Gastrocnemius medialis (tissue), 4 donors: ENCODE data around the gene SETX. TPM values are rescaled to one million over a fixed set of nuclear protein-coding genes. Genes with fewer than 3 reads are reported as not detected.

Experiments used
- ATAC-seq, 2 donors: fragments of 150-250 bp; one replicate each; pipeline ENCODE4 v1.9.1; 2016
- DNase-seq, 2 donors: peaks; one replicate each; pipeline ENCODE4 v3.0.0-alpha.2; 2019
- H3K27ac ChIP-seq, 4 donors: fragments of 200-600 bp; sonication (generic); 1 replicate in 1 of 4; 2 replicates in 3 of 4; pipeline ENCODE4 v1.5.1; 2016 to 2018; ENCODE audit warnings: mild to moderate bottlenecking in 2 of 4, moderate library complexity in 1 of 4
- H3K27me3 ChIP-seq, 3 donors: fragments of 200-600 bp; sonication (generic) in 2 of 3; 1 replicate in 1 of 3; 2 replicates in 2 of 3; pipeline versions ENCODE4 v1.5.1 to v1.6.0; 2016 to 2019; ENCODE audit warnings: mild to moderate bottlenecking in 1 of 3, moderate library complexity in 1 of 3
- H3K36me3 ChIP-seq, 2 donors: fragments of 200-600 bp; sonication (generic) in 1 of 2; one replicate each; pipeline ENCODE4 v1.5.1; 2017 to 2018
- H3K4me1 ChIP-seq, 2 donors: fragments of 200-600 bp; sonication (generic) in 1 of 2; one replicate each; pipeline ENCODE4 v1.5.1; 2016 to 2017; ENCODE audit warnings: mild to moderate bottlenecking in 2 of 2
- H3K4me3 ChIP-seq, 4 donors: fragments of 200-600 bp; sonication (generic) in 3 of 4; 1 replicate in 1 of 4; 2 replicates in 3 of 4; pipeline ENCODE4 v1.5.1; 2016 to 2019; ENCODE audit warnings: mild to moderate bottlenecking in 2 of 4
- H3K9me3 ChIP-seq, 3 donors: fragments of 200-600 bp; sonication (generic) in 2 of 3; 1 replicate in 1 of 3; 2 replicates in 2 of 3; pipeline ENCODE4 v1.5.1; 2016 to 2019
- POLR2A ChIP-seq, 2 donors: fragments of 450-650 bp; IDR thresholded peaks; one replicate each; pipeline ENCODE4 v1.6.1; 2017; ENCODE audit warnings: antibody characterized with exemption in 2 of 2, mild to moderate bottlenecking in 2 of 2, moderate library complexity in 2 of 2
- in situ Hi-C, 4 donors: fragments of 200-750 bp; cut with MboI; loops; one replicate each; pipeline versions ENCODE4 v1.15.0 to v1.8.0; 2017; ENCODE audit warnings: low sequenced_read_pairs in 4 of 4
- intact Hi-C: fragments of 100-400 bp; cut with DNase I; formaldehyde crosslinking; loops from one replicate; pipeline ENCODE4 v1.15.1; 2023; ENCODE audit warnings: low total_unique reads
- total RNA-seq, 4 donors: library from RNA; depleted of rRNA; stranded (reverse); fragments of >200 nt; gene quantifications; one replicate each; pipeline versions ENCODE4 v1.1.0 to v1.2.3, GENCODE V29; 2016
- TF ChIP-seq, protein P1 (sequence below), 5 experiments: fragments of 450-650 bp in 3 of 5; fragments of 200-600 bp in 2 of 5; sonication (generic) in 2 of 5; IDR thresholded peaks in 4 of 5; conservative IDR thresholded peaks in 1 of 5; 1 replicate in 4 of 5; 2 replicates in 1 of 5; pipeline ENCODE4 v1.5.1; 2016 to 2019; ENCODE audit warnings: antibody characterized with exemption in 5 of 5, mild to moderate bottlenecking in 3 of 5, moderate library complexity in 3 of 5

The SETX gene
- total RNA-seq, 4 donors from 2014 or later, result 22.3 to 39.3 (median 24.8) TPM

DNA sequence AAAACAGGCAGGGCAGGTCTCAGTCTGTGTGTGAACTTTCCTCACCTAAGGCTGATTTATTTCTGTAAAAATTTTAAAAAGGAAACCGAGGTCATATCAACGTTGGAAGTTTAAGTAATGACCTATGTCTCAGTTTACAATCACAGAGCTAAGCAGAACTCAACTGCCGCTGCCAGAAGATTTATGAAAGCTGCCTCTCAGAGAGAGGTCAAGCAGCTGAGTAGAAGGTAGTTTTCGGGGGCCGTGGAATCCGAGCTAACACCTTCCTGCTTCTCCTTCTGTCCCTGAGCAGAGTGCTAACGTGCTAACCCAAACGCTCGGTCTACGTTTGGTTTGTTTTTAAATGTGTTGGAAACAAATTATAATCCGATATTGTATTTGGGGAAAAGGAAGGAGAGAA is 40.8 kb upstream of the SETX start:
- no peak for TF ChIP-seq POLR2A (IDR thresholded peaks at IDR 0.05)
- TF ChIP-seq, protein P1, sequence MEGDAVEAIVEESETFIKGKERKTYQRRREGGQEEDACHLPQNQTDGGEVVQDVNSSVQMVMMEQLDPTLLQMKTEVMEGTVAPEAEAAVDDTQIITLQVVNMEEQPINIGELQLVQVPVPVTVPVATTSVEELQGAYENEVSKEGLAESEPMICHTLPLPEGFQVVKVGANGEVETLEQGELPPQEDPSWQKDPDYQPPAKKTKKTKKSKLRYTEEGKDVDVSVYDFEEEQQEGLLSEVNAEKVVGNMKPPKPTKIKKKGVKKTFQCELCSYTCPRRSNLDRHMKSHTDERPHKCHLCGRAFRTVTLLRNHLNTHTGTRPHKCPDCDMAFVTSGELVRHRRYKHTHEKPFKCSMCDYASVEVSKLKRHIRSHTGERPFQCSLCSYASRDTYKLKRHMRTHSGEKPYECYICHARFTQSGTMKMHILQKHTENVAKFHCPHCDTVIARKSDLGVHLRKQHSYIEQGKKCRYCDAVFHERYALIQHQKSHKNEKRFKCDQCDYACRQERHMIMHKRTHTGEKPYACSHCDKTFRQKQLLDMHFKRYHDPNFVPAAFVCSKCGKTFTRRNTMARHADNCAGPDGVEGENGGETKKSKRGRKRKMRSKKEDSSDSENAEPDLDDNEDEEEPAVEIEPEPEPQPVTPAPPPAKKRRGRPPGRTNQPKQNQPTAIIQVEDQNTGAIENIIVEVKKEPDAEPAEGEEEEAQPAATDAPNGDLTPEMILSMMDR (IDR thresholded peaks at IDR 0.05 in 4 of 5, conservative IDR thresholded peaks at IDR 0.05 in 1 of 5), result no peak
- Histone ChIP-seq H3K9me3 (no peaks in the 10 kb centered on the region), H3K27me3 (no peaks in the 10 kb centered on the region), H3K4me1 (no peaks in the 10 kb centered on the region), H3K36me3 (peaks cover 10 to 87% of the 10 kb centered on the region in 2 donors), H3K27ac (no peak overlapping the region), H3K4me3 (no peak overlapping the region)
- intact Hi-C loops, result no loop called here
- in situ Hi-C loops, result no loop called here
- DNase-seq, result no peak
- no peak for ATAC-seq

DNA sequence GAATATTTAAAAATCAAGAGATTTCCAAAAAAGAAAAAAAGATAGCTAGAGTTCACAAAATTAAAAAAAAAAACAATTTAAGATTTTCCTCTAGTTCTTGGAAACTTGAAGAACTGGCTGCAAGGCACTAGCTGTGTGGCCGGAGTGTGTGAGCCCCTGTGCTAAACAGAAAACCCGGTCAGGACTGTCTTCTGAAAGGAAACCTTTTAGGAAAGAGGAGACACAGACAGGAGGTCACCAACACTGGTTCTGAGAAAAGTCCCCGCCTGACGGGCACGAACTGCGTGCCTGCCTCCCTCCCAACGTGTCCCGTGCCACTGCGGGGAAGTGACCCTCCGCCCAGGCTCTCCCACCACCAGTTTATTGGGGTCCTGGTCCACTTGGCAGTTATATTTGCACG is 36.7 kb upstream of the SETX start:
- ATAC-seq (no peak), DNase-seq (no peak)
- intact Hi-C loops, result no loop called here
- H3K27me3 ChIP-seq, result no peaks in the 10 kb centered on the region
- no peak overlapping the region for H3K4me3 ChIP-seq
- H3K4me1 ChIP-seq, result no peaks in the 10 kb centered on the region
- H3K9me3 ChIP-seq, result no peaks in the 10 kb centered on the region
- TF ChIP-seq, protein P1 (IDR thresholded peaks at IDR 0.05 in 4 of 5, conservative IDR thresholded peaks at IDR 0.05 in 1 of 5), result no peak
- TF ChIP-seq POLR2A (IDR thresholded peaks at IDR 0.05), result no peak
- in situ Hi-C loops, result no loop called here
- H3K36me3 ChIP-seq, result peaks cover 10 to 88% of the 10 kb centered on the region in 2 donors
- no peak overlapping the region for H3K27ac ChIP-seq

DNA sequence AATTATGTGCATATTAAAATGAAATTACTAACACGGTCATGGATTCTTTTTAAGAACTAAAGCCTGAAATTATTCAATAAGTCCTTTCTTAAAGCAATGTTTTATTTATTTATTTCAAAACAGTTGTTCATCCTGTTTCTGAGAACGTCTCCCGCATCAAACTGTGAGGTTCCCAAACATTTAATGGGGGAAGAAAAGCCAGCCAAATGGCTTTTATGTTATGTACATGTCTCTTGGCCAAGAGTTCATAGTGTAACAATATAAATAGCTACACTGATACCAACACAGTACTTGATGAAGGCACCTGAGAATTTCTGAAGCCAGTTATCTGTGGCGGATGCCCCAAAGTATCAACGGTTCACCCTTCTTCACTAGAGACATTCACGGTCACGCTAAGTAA is 36.2 kb upstream of the SETX start:
- intact Hi-C loops, result no loop called here
- H3K4me3 ChIP-seq, result no peak overlapping the region
- no peaks in the 10 kb centered on the region for H3K9me3 ChIP-seq
- H3K36me3 ChIP-seq, result peaks cover 10 to 88% of the 10 kb centered on the region in 2 donors
- H3K4me1 ChIP-seq, result no peaks in the 10 kb centered on the region
- H3K27ac ChIP-seq, result no peak overlapping the region
- TF ChIP-seq POLR2A (IDR thresholded peaks at IDR 0.05), result no peak
- TF ChIP-seq, protein P1 (IDR thresholded peaks at IDR 0.05 in 4 of 5, conservative IDR thresholded peaks at IDR 0.05 in 1 of 5), result no peak
- DNase-seq (no peak), ATAC-seq (no peak)
- in situ Hi-C loops, result no loop called here
- H3K27me3 ChIP-seq, result no peaks in the 10 kb centered on the region

DNA sequence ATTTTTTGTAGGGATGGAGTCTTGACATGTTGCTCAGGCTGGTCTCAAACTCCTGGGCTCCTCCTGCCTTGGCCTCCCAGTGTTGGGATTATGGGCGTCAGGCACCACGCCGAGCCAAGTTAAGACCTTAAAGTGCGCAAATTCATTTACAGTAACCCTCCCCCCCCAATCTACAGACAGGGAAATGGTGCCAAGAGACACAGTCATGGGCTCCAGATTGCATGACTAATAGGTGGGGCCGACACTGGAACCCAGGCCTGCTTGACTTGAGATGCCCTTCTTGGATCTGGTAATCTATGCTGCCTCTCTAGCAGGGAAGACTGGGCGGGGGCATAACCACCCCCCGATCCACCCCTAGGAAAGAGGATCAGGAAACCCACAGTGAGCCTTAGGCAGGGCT is 32.3 kb upstream of the SETX start:
- DNase-seq, result no peak
- H3K36me3 ChIP-seq, result peaks cover 3 to 78% of the 10 kb centered on the region in 2 donors
- no peak overlapping the region for H3K4me3 ChIP-seq
- no peaks in the 10 kb centered on the region for H3K9me3 ChIP-seq
- intact Hi-C loops (no loop called here), in situ Hi-C loops (no loop called here)
- H3K27me3 ChIP-seq, result no peaks in the 10 kb centered on the region
- ATAC-seq, result no peak
- no peak overlapping the region for H3K27ac ChIP-seq
- TF ChIP-seq POLR2A (IDR thresholded peaks at IDR 0.05), result no peak
- TF ChIP-seq, protein P1 (IDR thresholded peaks at IDR 0.05 in 4 of 5, conservative IDR thresholded peaks at IDR 0.05 in 1 of 5), result no peak
- no peaks in the 10 kb centered on the region for H3K4me1 ChIP-seq

DNA sequence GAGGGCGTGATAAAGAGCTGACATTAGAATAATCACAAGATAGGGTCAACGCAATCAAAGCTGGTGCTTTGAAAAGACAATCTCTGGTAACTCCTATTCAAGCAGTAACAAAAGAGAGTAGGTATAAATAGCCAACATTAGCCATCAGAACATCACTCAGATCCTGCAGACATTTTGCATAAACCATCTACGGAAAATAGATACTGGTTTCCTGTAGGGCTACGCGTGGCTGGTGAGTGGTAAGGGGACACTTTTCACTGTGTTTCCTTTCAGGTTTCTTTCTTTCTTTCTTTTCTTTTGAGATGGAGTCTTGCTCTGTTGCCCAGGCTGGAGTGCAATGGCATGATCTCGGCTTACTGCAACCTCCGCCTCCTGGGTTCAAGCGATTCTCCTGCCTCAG is 29.6 kb upstream of the SETX start:
- Histone ChIP-seq H3K27ac (no peak overlapping the region), H3K36me3 (peaks cover 0 to 64% of the 10 kb centered on the region in 2 donors), H3K4me1 (no peaks in the 10 kb centered on the region), H3K9me3 (no peaks in the 10 kb centered on the region), H3K4me3 (no peak overlapping the region), H3K27me3 (no peaks in the 10 kb centered on the region)
- intact Hi-C loops, result no loop called here
- in situ Hi-C loops, result no loop called here
- DNase-seq, result no peak
- TF ChIP-seq POLR2A (IDR thresholded peaks at IDR 0.05), result no peak
- TF ChIP-seq, protein P1 (IDR thresholded peaks at IDR 0.05 in 4 of 5, conservative IDR thresholded peaks at IDR 0.05 in 1 of 5), result no peak
- no peak for ATAC-seq
